22Rv1 (cell line): Measurements from ENCODE around the gene EYA2.

ENCODE experiments used
- CTCF ChIP-seq: fragments of 450-650 bp; IDR thresholded peaks from 2 replicates; pipeline ENCODE4 v1.5.1; 2017; ENCODE audit warnings: mild to moderate bottlenecking
- ZFX ChIP-seq: fragments of 450-650 bp; IDR thresholded peaks from 2 replicates; pipeline ENCODE4 v1.6.1; 2017; ENCODE audit warnings: antibody characterized with exemption, borderline replicate concordance

- TF ChIP-seq CTCF (no peak), ZFX (no peak)
Measured at GRCh38 chr20:46946181-46946624, 51.6 kb downstream of the EYA2 start.
